Measurements from ENCODE around the gene RTEL1.

DNA sequence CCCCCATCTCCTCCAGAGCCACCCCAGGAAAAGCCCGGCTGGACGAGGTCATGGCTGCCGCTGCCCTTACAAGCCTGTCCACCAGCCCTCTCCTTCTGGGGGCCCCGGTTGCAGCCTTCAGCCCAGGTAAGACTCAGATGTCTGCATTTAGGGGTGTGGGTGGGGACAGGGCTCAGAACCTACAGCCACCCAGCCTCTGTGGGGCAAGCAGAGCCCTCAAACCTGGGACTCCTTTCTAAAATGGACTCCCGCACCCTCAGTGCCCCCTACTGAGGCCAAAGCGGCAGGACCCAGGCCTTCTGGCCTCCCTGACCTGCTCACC lies 83.2 kb downstream of the RTEL1 start:
- TF ChIP-seq, protein P1, sequence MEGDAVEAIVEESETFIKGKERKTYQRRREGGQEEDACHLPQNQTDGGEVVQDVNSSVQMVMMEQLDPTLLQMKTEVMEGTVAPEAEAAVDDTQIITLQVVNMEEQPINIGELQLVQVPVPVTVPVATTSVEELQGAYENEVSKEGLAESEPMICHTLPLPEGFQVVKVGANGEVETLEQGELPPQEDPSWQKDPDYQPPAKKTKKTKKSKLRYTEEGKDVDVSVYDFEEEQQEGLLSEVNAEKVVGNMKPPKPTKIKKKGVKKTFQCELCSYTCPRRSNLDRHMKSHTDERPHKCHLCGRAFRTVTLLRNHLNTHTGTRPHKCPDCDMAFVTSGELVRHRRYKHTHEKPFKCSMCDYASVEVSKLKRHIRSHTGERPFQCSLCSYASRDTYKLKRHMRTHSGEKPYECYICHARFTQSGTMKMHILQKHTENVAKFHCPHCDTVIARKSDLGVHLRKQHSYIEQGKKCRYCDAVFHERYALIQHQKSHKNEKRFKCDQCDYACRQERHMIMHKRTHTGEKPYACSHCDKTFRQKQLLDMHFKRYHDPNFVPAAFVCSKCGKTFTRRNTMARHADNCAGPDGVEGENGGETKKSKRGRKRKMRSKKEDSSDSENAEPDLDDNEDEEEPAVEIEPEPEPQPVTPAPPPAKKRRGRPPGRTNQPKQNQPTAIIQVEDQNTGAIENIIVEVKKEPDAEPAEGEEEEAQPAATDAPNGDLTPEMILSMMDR (IDR thresholded peaks at IDR 0.05): no peak
- TF ChIP-seq POLR2A (IDR thresholded peaks at IDR 0.05): no peak

Measured in lower leg skin (tissue), 3 donors.